Cardiac muscle cell (in vitro differentiated cells and primary cell): ENCODE data around the gene CALCOCO1. TPM values are rescaled to one million over a fixed set of nuclear protein-coding genes. Genes with fewer than 3 reads are reported as not detected.

ENCODE experiments used
- DNase-seq, 2 donors: peaks; one replicate each; pipeline versions ENCODE4 v3.0.0 to v3.0.0-alpha.2; 2010 to 2017; ENCODE audit warnings: low read depth in 1 of 2, low spot score in 1 of 2
- H3K27ac ChIP-seq: fragments of 200-600 bp; sonication (generic); 2 replicates; pipeline ENCODE4 v1.5.1; 2016
- H3K27me3 ChIP-seq: fragments of 200-600 bp; sonication (generic); 2 replicates; pipeline ENCODE4 v1.6.0; 2016; ENCODE audit warnings: control low read depth
- H3K36me3 ChIP-seq: fragments of 200-600 bp; sonication (generic); 2 replicates; pipeline ENCODE4 v1.5.1; 2016; ENCODE audit warnings: control low read depth
- H3K4me1 ChIP-seq: fragments of 200-600 bp; sonication (generic); 2 replicates; pipeline ENCODE4 v1.8.1; 2017; ENCODE audit warnings: low read depth, mild to moderate bottlenecking, mixed run types
- H3K4me3 ChIP-seq: fragments of 200-600 bp; sonication (generic); 2 replicates; pipeline ENCODE4 v1.5.1; 2016; ENCODE audit warnings: mild to moderate bottlenecking
- H3K9me3 ChIP-seq: fragments of 200-600 bp; sonication (generic); 2 replicates; pipeline ENCODE4 v1.5.1; 2017; ENCODE audit warnings: low read depth, mild to moderate bottlenecking, control low read depth
- CTCF ChIP-seq: IDR thresholded peaks from 2 replicates; pipeline ENCODE4 v1.5.1; 2012; ENCODE audit warnings: low read depth, mild to moderate bottlenecking, low read length
- polyA plus RNA-seq: library from polyadenylated mRNA; unstranded; fragments of >200 nt; fragmentation: Nextera tagmentation; extraction: Ambion mirVana; gene quantifications from 2 replicates; pipeline ENCODE4 v1.2.1, GENCODE V29; 2016
- total RNA-seq: library from RNA; depleted of rRNA; stranded (reverse); fragments of >200 nt; gene quantifications from 2 replicates; pipeline ENCODE4 v1.2.3, GENCODE V29; 2016

The CALCOCO1 gene
- total and polyA plus RNA-seq, 2 experiments from 2014 or later = 128 to 187 TPM

- H3K9me3 ChIP-seq = no peaks in the 10 kb centered on the region
- H3K4me3 ChIP-seq = peak overlapping the region; percentile 20
- no peak for TF ChIP-seq CTCF
- peaks cover 8% of the 10 kb centered on the region for H3K4me1 ChIP-seq
- peaks cover 98% of the 10 kb centered on the region for H3K27me3 ChIP-seq
- no peak overlapping the region for H3K27ac ChIP-seq
- peak; percentile 83 to 90 for DNase-seq
- H3K36me3 ChIP-seq = no peaks in the 10 kb centered on the region
Measured at GRCh38 chr12:53696285-53696654, 31.0 kb downstream of the CALCOCO1 start.

- Histone ChIP-seq H3K27me3 (peaks cover 98% of the 10 kb centered on the region), H3K4me3 (peak overlapping the region; percentile 20), H3K36me3 (no peaks in the 10 kb centered on the region), H3K27ac (no peak overlapping the region), H3K4me1 (peaks cover 8% of the 10 kb centered on the region), H3K9me3 (no peaks in the 10 kb centered on the region)
- peak; percentile 25 for TF ChIP-seq CTCF
- DNase-seq = peak; percentile 38 to 62
Measured at GRCh38 chr12:53695152-53696145, 31.8 kb downstream of the CALCOCO1 start.

- H3K27ac ChIP-seq = no peak overlapping the region
- H3K4me3 ChIP-seq = peak overlapping the region; percentile 20
- H3K36me3 ChIP-seq = no peaks in the 10 kb centered on the region
- H3K27me3 ChIP-seq = peaks cover 96% of the 10 kb centered on the region
- peaks cover 8% of the 10 kb centered on the region for H3K4me1 ChIP-seq
- DNase-seq = no peak
- no peaks in the 10 kb centered on the region for H3K9me3 ChIP-seq
- TF ChIP-seq CTCF = no peak
Measured at GRCh38 chr12:53694756-53695151, 32.5 kb downstream of the CALCOCO1 start.

- Histone ChIP-seq H3K9me3 (no peaks in the 10 kb centered on the region), H3K36me3 (no peaks in the 10 kb centered on the region), H3K4me1 (peaks cover 8% of the 10 kb centered on the region), H3K27ac (no peak overlapping the region), H3K27me3 (peaks cover 45% of the 10 kb centered on the region), H3K4me3 (no peak overlapping the region)
- TF ChIP-seq CTCF = no peak
- DNase-seq = no peak
Measured at GRCh38 chr12:53688134-53688533, 39.1 kb downstream of the CALCOCO1 start.

GRCh38 chr12:53686436-53686835 lies 40.8 kb downstream of the CALCOCO1 start:
- DNase-seq = no peak
- no peak for TF ChIP-seq CTCF
- no peaks in the 10 kb centered on the region for H3K9me3 ChIP-seq
- H3K27ac ChIP-seq = peak overlapping the region; percentile 35
- no peak overlapping the region for H3K4me3 ChIP-seq
- peaks cover 8% of the 10 kb centered on the region for H3K4me1 ChIP-seq
- no peaks in the 10 kb centered on the region for H3K36me3 ChIP-seq
- peaks cover 28% of the 10 kb centered on the region for H3K27me3 ChIP-seq
